Panc1 (cell line): Measurements from ENCODE around the gene MYRIP. TPM values are rescaled to one million over a fixed set of nuclear protein-coding genes. Genes with fewer than 3 reads are reported as not detected.

ENCODE experiments used
- ATAC-seq: fragments of 200-7000 bp; cut with Tn5 transposase; 2 replicates; pipeline ENCODE4 v1.9.1; 2020; ENCODE audit warnings: mild to moderate bottlenecking, moderate library complexity
- BruUV-seq: library from RNA; stranded (reverse); fragments of 400-500 nt; replicated peaks from 2 replicates; lab custom pipeline; 2021; lab: Mats Ljungman, UMichigan
- CTCF ChIA-PET: fragments of 300-600 bp; sonication (Branson Sonifier 250); formaldehyde crosslinking; loops from one replicate; lab custom pipeline; 2022; ENCODE audit warnings: antibody characterized with exemption; lab: Charles Lee
- POLR2A ChIA-PET: fragments of 300-600 bp; sonication (Branson Sonifier 250); formaldehyde crosslinking; loops from one replicate; lab custom pipeline; 2022; ENCODE audit warnings: antibody characterized with exemption; lab: Charles Lee
- DNase-seq: peaks from one replicate; pipeline ENCODE4 v3.0.0-alpha.2; 2010; ENCODE audit warnings: low read depth, low spot score
- H3K27ac ChIP-seq: 2 replicates; pipeline ENCODE4 v1.5.1; 2011; ENCODE audit warnings: mild to moderate bottlenecking, low read length, inconsistent platforms
- H3K27me3 ChIP-seq: fragments of 200-500 bp; sonication (Bioruptor generic); 2 replicates; pipeline ENCODE4 v1.6.0; 2014; ENCODE audit warnings: low read length, inconsistent platforms; ENCODE audit not compliant: control insufficient read depth, insufficient read depth
- H3K36me3 ChIP-seq: fragments of 200-500 bp; sonication (Bioruptor generic); 2 replicates; pipeline ENCODE4 v1.5.1; 2014; ENCODE audit warnings: inconsistent platforms, mild to moderate bottlenecking, low read length, moderate library complexity; ENCODE audit not compliant: control insufficient read depth, insufficient read depth
- H3K4me1 ChIP-seq: 2 replicates; pipeline ENCODE4 v1.5.1; 2011; ENCODE audit warnings: inconsistent platforms, mild to moderate bottlenecking, low read length, moderate library complexity; ENCODE audit not compliant: control insufficient read depth, insufficient read depth
- H3K4me3 ChIP-seq, 2 experiments: 2 replicates each; pipeline ENCODE4 v1.5.1; 2011 to 2012; ENCODE audit warnings: low read depth in 2 of 2, low read length in 2 of 2, mild to moderate bottlenecking in 2 of 2, inconsistent platforms in 1 of 2, moderate library complexity in 1 of 2
- H3K9me3 ChIP-seq: fragments of 200-500 bp; sonication (Bioruptor generic); 2 replicates; pipeline ENCODE4 v1.5.1; 2014; ENCODE audit warnings: low read depth, mild to moderate bottlenecking, inconsistent platforms, low read length, moderate library complexity; ENCODE audit not compliant: control insufficient read depth, insufficient read depth
- POLR2AphosphoS5 ChIP-seq: IDR thresholded peaks from 2 replicates; pipeline ENCODE4 v1.6.1; 2012; ENCODE audit warnings: mild to moderate bottlenecking, low read depth, low read length, moderate library complexity
- SIN3A ChIP-seq: IDR thresholded peaks from 2 replicates; pipeline ENCODE4 v1.6.1; 2012; ENCODE audit warnings: low read depth, mild to moderate bottlenecking, low read length, moderate library complexity, borderline replicate concordance; ENCODE audit not compliant: insufficient read depth
- TCF7L2 ChIP-seq: IDR thresholded peaks from 2 replicates; pipeline ENCODE4 v1.6.1; 2011; ENCODE audit warnings: mild to moderate bottlenecking, low read depth, low read length, inconsistent platforms
- in situ Hi-C: cut with HindIII; loops from 2 replicates; pipeline ENCODE4 v1.10.0; 2016; ENCODE audit warnings: low sequenced_read_pairs, low pct_unique_long_range_greater_than_20kb
- intact Hi-C: fragments of 100-400 bp; cut with micrococcal nuclease; formaldehyde crosslinking; loops from one replicate; pipeline ENCODE4 v1.10.0; 2022; ENCODE audit not compliant: unreplicated experiment
- total RNA-seq: library from RNA; stranded (reverse); gene quantifications from one replicate; pipeline ENCODE4 v1.2.1, GENCODE V29; 2021; ENCODE audit not compliant: unreplicated experiment
- TF ChIP-seq, protein P1 (sequence below), 2 experiments: IDR thresholded peaks; 2 replicates each; pipeline ENCODE4 v1.6.1; 2011 to 2012; ENCODE audit warnings: low read depth in 2 of 2, control low read depth in 1 of 2, low read length in 1 of 2, mild to moderate bottlenecking in 1 of 2, moderate library complexity in 1 of 2; ENCODE audit not compliant: insufficient read depth in 1 of 2
- TF ChIP-seq, protein P2 (sequence below): fragments of 450-650 bp; IDR thresholded peaks from 2 replicates; pipeline ENCODE4 v1.5.1; 2017; ENCODE audit warnings: mild to moderate bottlenecking

MYRIP gene
- total RNA-seq, 1 experiment from 2014 or later: 0.59 TPM

DNA sequence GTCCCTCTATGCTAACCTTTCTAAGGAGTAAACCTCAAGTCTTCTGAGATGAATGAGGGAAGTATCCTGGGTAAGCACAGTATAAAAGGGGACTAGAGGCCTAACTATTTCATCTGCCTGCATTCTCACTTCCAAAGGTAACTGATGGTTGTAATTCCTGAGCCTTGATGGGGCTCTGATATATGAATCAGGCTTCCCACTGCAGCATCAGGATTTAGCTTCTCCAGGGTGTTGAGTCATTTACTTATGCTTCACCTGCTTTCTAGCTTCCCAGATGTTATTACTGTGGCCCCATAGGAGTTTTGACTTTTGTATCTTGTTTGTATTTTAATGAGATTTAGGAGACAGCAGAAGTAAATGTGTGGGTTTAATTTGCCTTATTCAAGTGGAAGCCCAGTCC lies 292.8 kb downstream of the MYRIP start:
- ChIA-PET CTCF (no interaction called here), POLR2A (no interaction called here)
- intact Hi-C loops: no loop called here
- H3K27ac ChIP-seq: no peak overlapping the region
- no peak for TF ChIP-seq POLR2AphosphoS5
- TF ChIP-seq, protein P1, sequence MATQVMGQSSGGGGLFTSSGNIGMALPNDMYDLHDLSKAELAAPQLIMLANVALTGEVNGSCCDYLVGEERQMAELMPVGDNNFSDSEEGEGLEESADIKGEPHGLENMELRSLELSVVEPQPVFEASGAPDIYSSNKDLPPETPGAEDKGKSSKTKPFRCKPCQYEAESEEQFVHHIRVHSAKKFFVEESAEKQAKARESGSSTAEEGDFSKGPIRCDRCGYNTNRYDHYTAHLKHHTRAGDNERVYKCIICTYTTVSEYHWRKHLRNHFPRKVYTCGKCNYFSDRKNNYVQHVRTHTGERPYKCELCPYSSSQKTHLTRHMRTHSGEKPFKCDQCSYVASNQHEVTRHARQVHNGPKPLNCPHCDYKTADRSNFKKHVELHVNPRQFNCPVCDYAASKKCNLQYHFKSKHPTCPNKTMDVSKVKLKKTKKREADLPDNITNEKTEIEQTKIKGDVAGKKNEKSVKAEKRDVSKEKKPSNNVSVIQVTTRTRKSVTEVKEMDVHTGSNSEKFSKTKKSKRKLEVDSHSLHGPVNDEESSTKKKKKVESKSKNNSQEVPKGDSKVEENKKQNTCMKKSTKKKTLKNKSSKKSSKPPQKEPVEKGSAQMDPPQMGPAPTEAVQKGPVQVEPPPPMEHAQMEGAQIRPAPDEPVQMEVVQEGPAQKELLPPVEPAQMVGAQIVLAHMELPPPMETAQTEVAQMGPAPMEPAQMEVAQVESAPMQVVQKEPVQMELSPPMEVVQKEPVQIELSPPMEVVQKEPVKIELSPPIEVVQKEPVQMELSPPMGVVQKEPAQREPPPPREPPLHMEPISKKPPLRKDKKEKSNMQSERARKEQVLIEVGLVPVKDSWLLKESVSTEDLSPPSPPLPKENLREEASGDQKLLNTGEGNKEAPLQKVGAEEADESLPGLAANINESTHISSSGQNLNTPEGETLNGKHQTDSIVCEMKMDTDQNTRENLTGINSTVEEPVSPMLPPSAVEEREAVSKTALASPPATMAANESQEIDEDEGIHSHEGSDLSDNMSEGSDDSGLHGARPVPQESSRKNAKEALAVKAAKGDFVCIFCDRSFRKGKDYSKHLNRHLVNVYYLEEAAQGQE (IDR thresholded peaks at IDR 0.05; ENCODE audit: insufficient read depth in 1 of 2, low read depth in 2 of 2, low read length in 1 of 2): no peak
- BruUV-seq: no TSS peak
- ATAC-seq (no peak), DNase-seq (no peak)
- H3K36me3 ChIP-seq: no peaks in the 10 kb centered on the region
- H3K27me3 ChIP-seq: no peaks in the 10 kb centered on the region
- no peaks in the 10 kb centered on the region for H3K4me1 ChIP-seq
- no peak overlapping the region for H3K4me3 ChIP-seq
- peaks cover 4% of the 10 kb centered on the region; the same call in 1 of the 2 replicates for H3K9me3 ChIP-seq
- in situ Hi-C loops: no loop called here

- ChIA-PET CTCF (no interaction called here), POLR2A (no interaction called here)
- peaks cover 4% of the 10 kb centered on the region; the same call in 1 of the 2 replicates for H3K9me3 ChIP-seq
- no peak overlapping the region for H3K4me3 ChIP-seq
- H3K4me1 ChIP-seq: no peaks in the 10 kb centered on the region
- in situ Hi-C loops: no loop called here
- no TSS peak for BruUV-seq
- ATAC-seq: no peak
- no peak overlapping the region for H3K27ac ChIP-seq
- H3K27me3 ChIP-seq: no peaks in the 10 kb centered on the region
- DNase-seq: no peak
- TF ChIP-seq SIN3A (no peak), POLR2AphosphoS5 (no peak), TCF7L2 (no peak)
- TF ChIP-seq, protein P1 (IDR thresholded peaks at IDR 0.05; ENCODE audit: insufficient read depth in 1 of 2, low read depth in 2 of 2, low read length in 1 of 2): no peak
- TF ChIP-seq, protein P2, sequence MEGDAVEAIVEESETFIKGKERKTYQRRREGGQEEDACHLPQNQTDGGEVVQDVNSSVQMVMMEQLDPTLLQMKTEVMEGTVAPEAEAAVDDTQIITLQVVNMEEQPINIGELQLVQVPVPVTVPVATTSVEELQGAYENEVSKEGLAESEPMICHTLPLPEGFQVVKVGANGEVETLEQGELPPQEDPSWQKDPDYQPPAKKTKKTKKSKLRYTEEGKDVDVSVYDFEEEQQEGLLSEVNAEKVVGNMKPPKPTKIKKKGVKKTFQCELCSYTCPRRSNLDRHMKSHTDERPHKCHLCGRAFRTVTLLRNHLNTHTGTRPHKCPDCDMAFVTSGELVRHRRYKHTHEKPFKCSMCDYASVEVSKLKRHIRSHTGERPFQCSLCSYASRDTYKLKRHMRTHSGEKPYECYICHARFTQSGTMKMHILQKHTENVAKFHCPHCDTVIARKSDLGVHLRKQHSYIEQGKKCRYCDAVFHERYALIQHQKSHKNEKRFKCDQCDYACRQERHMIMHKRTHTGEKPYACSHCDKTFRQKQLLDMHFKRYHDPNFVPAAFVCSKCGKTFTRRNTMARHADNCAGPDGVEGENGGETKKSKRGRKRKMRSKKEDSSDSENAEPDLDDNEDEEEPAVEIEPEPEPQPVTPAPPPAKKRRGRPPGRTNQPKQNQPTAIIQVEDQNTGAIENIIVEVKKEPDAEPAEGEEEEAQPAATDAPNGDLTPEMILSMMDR: no peak
- no peaks in the 10 kb centered on the region for H3K36me3 ChIP-seq
- intact Hi-C loops: no loop called here
These were observed 294.4 kb downstream of the MYRIP start for GRCh38 chr3:40103829-40104228.
